Measurements from ENCODE around the gene ACTR6. TPM values are rescaled to one million over a fixed set of nuclear protein-coding genes. Genes with fewer than 3 reads are reported as not detected.

The ACTR6 gene
- total and polyA plus RNA-seq, 10 of the 15 experiments (the other 5 are each of a cell fraction or from before 2014, with no cell fraction given) = 17.4 to 62.4 (median 40.5) TPM

GRCh38 chr12:100248886-100249285 is 48.3 kb downstream of the ACTR6 start:
- no TSS peak for BruUV-seq (replicated peaks)
- RAD21 ChIA-PET (ENCODE audit: unreplicated experiment) = no interaction called here
- in situ Hi-C loops (cut with MboI) = no loop called here
- no peaks in the 10 kb centered on the region for H3K36me3 ChIP-seq (ENCODE audit: control insufficient read depth in 2 of 2, insufficient read depth in 2 of 2, low read length in 1 of 2)
- ATAC-seq (no peak), FAIRE-seq (no peak), DNase-seq (ENCODE audit: low read depth, low spot score) (no peak)
- H3K27me3 ChIP-seq (replicated peaks in 1 of 2; ENCODE audit: control insufficient read depth in 2 of 2, insufficient read depth in 2 of 2, low read length in 1 of 2) = no peaks in the 10 kb centered on the region
- no peaks in the 10 kb centered on the region for H3K4me1 ChIP-seq (ENCODE audit: control insufficient read depth, insufficient read depth, low read length)
- H3K4me2 ChIP-seq (ENCODE audit: control insufficient read depth, insufficient read depth) = no peak overlapping the region
- H3K27ac ChIP-seq (ENCODE audit: control insufficient read depth, insufficient read depth) = no peak overlapping the region
- H2AFZ ChIP-seq (ENCODE audit: control insufficient read depth, low read depth, low read length) = no peak overlapping the region
- intact Hi-C loops (cut with micrococcal nuclease; ENCODE audit: unreplicated experiment) = no loop called here
- H3K79me2 ChIP-seq (ENCODE audit: control insufficient read depth, insufficient read depth, low read length) = no peaks in the 10 kb centered on the region
- H3K4me3 ChIP-seq = no peak overlapping the region
- CTCF ChIA-PET = no interaction called here
- no peaks in the 10 kb centered on the region for H4K20me1 ChIP-seq (ENCODE audit: control insufficient read depth, insufficient read depth)
- TF ChIP-seq, protein P1, sequence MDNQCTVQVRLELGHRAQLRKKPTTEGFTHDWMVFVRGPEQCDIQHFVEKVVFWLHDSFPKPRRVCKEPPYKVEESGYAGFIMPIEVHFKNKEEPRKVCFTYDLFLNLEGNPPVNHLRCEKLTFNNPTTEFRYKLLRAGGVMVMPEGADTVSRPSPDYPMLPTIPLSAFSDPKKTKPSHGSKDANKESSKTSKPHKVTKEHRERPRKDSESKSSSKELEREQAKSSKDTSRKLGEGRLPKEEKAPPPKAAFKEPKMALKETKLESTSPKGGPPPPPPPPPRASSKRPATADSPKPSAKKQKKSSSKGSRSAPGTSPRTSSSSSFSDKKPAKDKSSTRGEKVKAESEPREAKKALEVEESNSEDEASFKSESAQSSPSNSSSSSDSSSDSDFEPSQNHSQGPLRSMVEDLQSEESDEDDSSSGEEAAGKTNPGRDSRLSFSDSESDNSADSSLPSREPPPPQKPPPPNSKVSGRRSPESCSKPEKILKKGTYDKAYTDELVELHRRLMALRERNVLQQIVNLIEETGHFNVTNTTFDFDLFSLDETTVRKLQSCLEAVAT (IDR thresholded peaks at IDR 0.05) = no peak
- TF ChIP-seq SMC3 (IDR thresholded peaks at IDR 0.05; ENCODE audit: borderline replicate concordance, low read length) (no peak), SMARCA5 (IDR thresholded peaks at IDR 0.05) (no peak), MTA3 (IDR thresholded peaks at IDR 0.05; ENCODE audit: borderline replicate concordance, low read length) (no peak), NRF1 (conservative IDR thresholded peaks at IDR 0.05; ENCODE audit: low read depth, low read length) (no peak), HCFC1 (IDR thresholded peaks at IDR 0.05; ENCODE audit: low read length) (no peak), NR2C1 (IDR thresholded peaks at IDR 0.05) (no peak)
- no peaks in the 10 kb centered on the region for H3K9me3 ChIP-seq (replicated peaks; ENCODE audit: control insufficient read depth, insufficient read depth, low read length)
- SMC1A ChIA-PET (ENCODE audit: uncharacterized antibody, unreplicated experiment) = no interaction called here
- no peak overlapping the region for H3K9ac ChIP-seq (ENCODE audit: control insufficient read depth, insufficient read depth, low read length)
- POLR2A ChIA-PET = no interaction called here

GRCh38 chr12:100249941-100250340 is 49.3 kb downstream of the ACTR6 start:
- Histone ChIP-seq H3K36me3 (ENCODE audit: control insufficient read depth in 2 of 2, insufficient read depth in 2 of 2, low read length in 1 of 2) (no peaks in the 10 kb centered on the region), H3K9me3 (replicated peaks; ENCODE audit: control insufficient read depth, insufficient read depth, low read length) (no peaks in the 10 kb centered on the region), H3K79me2 (ENCODE audit: control insufficient read depth, insufficient read depth, low read length) (no peaks in the 10 kb centered on the region), H3K4me1 (ENCODE audit: control insufficient read depth, insufficient read depth, low read length) (no peaks in the 10 kb centered on the region), H3K4me2 (ENCODE audit: control insufficient read depth, insufficient read depth) (no peak overlapping the region), H3K4me3 (no peak overlapping the region), H4K20me1 (ENCODE audit: control insufficient read depth, insufficient read depth) (no peaks in the 10 kb centered on the region), H3K27me3 (replicated peaks in 1 of 2; ENCODE audit: control insufficient read depth in 2 of 2, insufficient read depth in 2 of 2, low read length in 1 of 2) (no peaks in the 10 kb centered on the region), H3K9ac (ENCODE audit: control insufficient read depth, insufficient read depth, low read length) (no peak overlapping the region), H2AFZ (ENCODE audit: control insufficient read depth, low read depth, low read length) (no peak overlapping the region), H3K27ac (ENCODE audit: control insufficient read depth, insufficient read depth) (no peak overlapping the region)
- in situ Hi-C loops (cut with MboI) = no loop called here
- SMC1A ChIA-PET (ENCODE audit: uncharacterized antibody, unreplicated experiment) = no interaction called here
- no TSS peak for BruUV-seq (replicated peaks)
- WGBS (ENCODE audit: insufficient coverage, insufficient replicate concordance, low lambda C conversion rate, missing lambda C conversion rate) = 97% methylated on average over 7 of the region's 7 CpGs
- no peak for ATAC-seq
- no peak for DNase-seq (ENCODE audit: low read depth, low spot score)
- CTCF ChIA-PET = no interaction called here
- RAD21 ChIA-PET (ENCODE audit: unreplicated experiment) = no interaction called here
- POLR2A ChIA-PET = no interaction called here
- FAIRE-seq = no peak
- intact Hi-C loops (cut with micrococcal nuclease; ENCODE audit: unreplicated experiment) = no loop called here
- no peak for TF ChIP-seq BHLHE40 (IDR thresholded peaks at IDR 0.05; ENCODE audit: borderline replicate concordance in 1 of 2, low read depth in 2 of 2, low read length in 1 of 2)
- TF ChIP-seq, protein P2, sequence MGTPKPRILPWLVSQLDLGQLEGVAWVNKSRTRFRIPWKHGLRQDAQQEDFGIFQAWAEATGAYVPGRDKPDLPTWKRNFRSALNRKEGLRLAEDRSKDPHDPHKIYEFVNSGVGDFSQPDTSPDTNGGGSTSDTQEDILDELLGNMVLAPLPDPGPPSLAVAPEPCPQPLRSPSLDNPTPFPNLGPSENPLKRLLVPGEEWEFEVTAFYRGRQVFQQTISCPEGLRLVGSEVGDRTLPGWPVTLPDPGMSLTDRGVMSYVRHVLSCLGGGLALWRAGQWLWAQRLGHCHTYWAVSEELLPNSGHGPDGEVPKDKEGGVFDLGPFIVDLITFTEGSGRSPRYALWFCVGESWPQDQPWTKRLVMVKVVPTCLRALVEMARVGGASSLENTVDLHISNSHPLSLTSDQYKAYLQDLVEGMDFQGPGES (IDR thresholded peaks at IDR 0.05) = no peak
- no peak for TF ChIP-seq DPF2 (IDR thresholded peaks at IDR 0.05)
- TF ChIP-seq MAX (IDR thresholded peaks at IDR 0.05; ENCODE audit: low read depth, low read length) = no peak
- no peak for TF ChIP-seq ATF7 (IDR thresholded peaks at IDR 0.05; ENCODE audit: low read depth)
- TF ChIP-seq ESRRA (IDR thresholded peaks at IDR 0.05; ENCODE audit: low read length) = no peak
- no peak for TF ChIP-seq BMI1 (IDR thresholded peaks at IDR 0.05; ENCODE audit: borderline replicate concordance)
- TF ChIP-seq RB1 (IDR thresholded peaks at IDR 0.05; ENCODE audit: borderline replicate concordance) = no peak
- no peak for TF ChIP-seq JUNB (IDR thresholded peaks at IDR 0.05)
- TF ChIP-seq NBN (IDR thresholded peaks at IDR 0.05) = no peak
- no peak for TF ChIP-seq MEF2A (IDR thresholded peaks at IDR 0.05; ENCODE audit: insufficient read depth, low read depth, low read length)
- TF ChIP-seq ZNF384 (IDR thresholded peaks at IDR 0.05; ENCODE audit: borderline replicate concordance, low read depth, low read length) = no peak

All from GM12878 (cell line).